CD4-positive, alpha-beta memory T cell (primary cell): ENCODE data around the gene SLC11A1. TPM values are rescaled to one million over a fixed set of nuclear protein-coding genes. Genes with fewer than 3 reads are reported as not detected.

Experiments
- CTCF ChIA-PET: fragments of 350-600 bp; sonication (Branson Sonifier 250); formaldehyde crosslinking; loops from one replicate; lab custom pipeline; 2021; ENCODE audit warnings: inconsistent platforms; ENCODE audit not compliant: partially characterized antibody; lab: Charles Lee
- POLR2A ChIA-PET: fragments of 350-600 bp; sonication (Branson Sonifier 250); formaldehyde crosslinking; loops from one replicate; lab custom pipeline; 2021; ENCODE audit not compliant: partially characterized antibody; lab: Charles Lee
- DNase-seq, 5 donors: peaks; one replicate each; pipeline versions ENCODE4 v3.0.0 to v3.0.0-alpha.2; 2020 to 2022; ENCODE audit warnings: mixed read lengths in 1 of 5
- H3K27ac ChIP-seq: one replicate; pipeline ENCODE4 v1.7.0; 2013; ENCODE audit warnings: low read depth, low read length
- H3K27me3 ChIP-seq: 2 replicates; pipeline ENCODE4 v1.7.0; 2013; ENCODE audit warnings: mild to moderate bottlenecking, low read length, moderate library complexity; ENCODE audit not compliant: insufficient read depth
- H3K36me3 ChIP-seq: 2 replicates; pipeline ENCODE4 v1.7.0; 2013; ENCODE audit warnings: mild to moderate bottlenecking, low read length, moderate library complexity; ENCODE audit not compliant: insufficient read depth
- H3K4me1 ChIP-seq: 2 replicates; pipeline ENCODE4 v1.7.0; 2013; ENCODE audit warnings: mild to moderate bottlenecking, low read length, moderate library complexity; ENCODE audit not compliant: insufficient read depth
- H3K4me3 ChIP-seq, 2 donors: one replicate each; pipeline ENCODE4 v1.7.0; 2013; ENCODE audit warnings: low read length in 2 of 2, mild to moderate bottlenecking in 1 of 2
- H3K9me3 ChIP-seq, 2 donors: one replicate each; pipeline ENCODE4 v1.7.0; 2013; ENCODE audit warnings: low read length in 2 of 2, control low read depth in 1 of 2; ENCODE audit not compliant: control insufficient read depth in 1 of 2
- H3K27ac Mint-ChIP-seq, 7 donors: one replicate each; pipeline ENCODE4 v1.8.0; 2020 to 2021; ENCODE audit warnings: mixed read lengths in 7 of 7, mild to moderate bottlenecking in 6 of 7, inconsistent platforms in 3 of 7, moderate library complexity in 3 of 7
- H3K27me3 Mint-ChIP-seq, 2 donors: one replicate each; pipeline ENCODE4 v1.8.0; 2020 to 2021; ENCODE audit warnings: mixed read lengths in 2 of 2
- H3K36me3 Mint-ChIP-seq, 2 donors: one replicate each; pipeline ENCODE4 v1.8.0; 2020 to 2021; ENCODE audit warnings: mixed read lengths in 2 of 2, inconsistent platforms in 1 of 2, mild to moderate bottlenecking in 1 of 2
- H3K4me1 Mint-ChIP-seq, 4 donors: one replicate each; pipeline ENCODE4 v1.8.0; 2020 to 2021; ENCODE audit warnings: mixed read lengths in 4 of 4, mild to moderate bottlenecking in 1 of 4
- H3K4me3 Mint-ChIP-seq, 8 donors: one replicate each; pipeline ENCODE4 v1.8.0; 2020 to 2021; ENCODE audit warnings: mixed read lengths in 8 of 8, mild to moderate bottlenecking in 7 of 8, moderate library complexity in 6 of 8, inconsistent platforms in 3 of 8
- H3K9me3 Mint-ChIP-seq, 8 donors: one replicate each; pipeline ENCODE4 v1.8.0; 2020 to 2021; ENCODE audit warnings: mixed read lengths in 8 of 8, mild to moderate bottlenecking in 5 of 8, inconsistent platforms in 3 of 8, moderate library complexity in 1 of 8
- intact Hi-C: fragments of 100-400 bp; cut with micrococcal nuclease; formaldehyde crosslinking; loops from one replicate; pipeline ENCODE4 v1.15.1; 2023
- polyA plus RNA-seq, 2 donors: library from polyadenylated mRNA; unstranded; fragments of 300-500 nt; fragmentation: Illumina TruSeq; gene quantifications; one replicate each; pipeline ENCODE4 v1.2.3, GENCODE V29; 2021
- total RNA-seq, 2 experiments: library from RNA; stranded (reverse); gene quantifications; one replicate each; pipeline ENCODE4 v1.2.3, GENCODE V29; 2021

The SLC11A1 gene
- total and polyA plus RNA-seq, 4 experiments from 2014 or later = 0.37 to 1.9 (median 1.1) TPM

DNA sequence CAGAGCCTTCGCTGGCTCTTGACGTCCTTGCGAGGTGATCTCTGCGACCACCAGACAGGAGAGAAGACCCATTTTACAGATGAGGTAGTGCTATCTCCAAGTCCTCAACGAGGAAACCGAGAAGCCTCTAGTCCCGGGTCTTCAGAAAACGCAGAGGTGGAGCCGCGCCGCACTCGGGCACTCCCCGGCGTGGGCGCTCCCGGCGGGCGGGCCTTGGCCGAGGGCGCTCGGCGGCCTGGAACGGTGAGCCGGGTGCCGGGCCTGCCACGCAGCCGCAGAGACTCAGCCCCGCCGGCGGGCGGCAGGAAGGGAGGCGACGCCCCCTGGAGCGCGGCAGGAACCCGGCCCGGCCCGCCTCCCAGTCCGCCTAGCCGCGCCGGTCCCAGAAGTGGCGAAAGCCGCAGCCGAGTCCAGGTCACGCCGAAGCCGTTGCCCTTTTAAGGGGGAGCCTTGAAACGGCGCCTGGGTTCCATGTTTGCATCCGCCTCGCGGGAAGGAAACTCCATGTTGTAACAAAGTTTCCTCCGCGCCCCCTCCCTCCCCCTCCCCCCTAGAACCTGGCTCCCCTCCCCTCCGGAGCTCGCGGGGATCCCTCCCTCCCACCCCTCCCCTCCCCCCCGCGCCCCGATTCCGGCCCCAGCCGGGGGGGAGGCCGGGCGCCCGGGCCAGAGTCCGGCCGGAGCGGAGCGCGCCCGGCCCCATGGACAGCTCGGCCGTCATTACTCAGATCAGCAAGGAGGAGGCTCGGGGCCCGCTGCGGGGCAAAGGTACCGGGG lies 17.5 kb downstream of the SLC11A1 start, which contains the start of gene CTDSP1:
CTDSP1 (plus strand) TSS at position 478 of the 776 bp plus-strand sequence; CDS start at position 701, 223 bp downstream.
- Mint-ChIP-seq H3K36me3 (peaks cover 6 to 38% of the 10 kb centered on the region in 2 donors), H3K27ac (peak within 1 kb of the TSS; percentile 89 to 100 (median 96)), H3K9me3 (peaks cover 0 to 3% (median 0%) of the 10 kb centered on the region in 8 donors), H3K4me3 (peak within 1 kb of the TSS; percentile 92 to 97 (median 94)), H3K4me1 (peaks cover 20 to 73% (median 50%) of the 10 kb centered on the region in 4 donors), H3K27me3 (no peaks in the 10 kb centered on the region)
- peaks cover 73% of the 10 kb centered on the region for H3K4me1 ChIP-seq
- H3K36me3 ChIP-seq = peaks cover 25% of the 10 kb centered on the region
- DNase-seq = peak; percentile 91 to 95 (median 92)
- no peaks in the 10 kb centered on the region for H3K9me3 ChIP-seq
- H3K4me3 ChIP-seq = peak within 1 kb of the TSS; percentile 29 to 97
- intact Hi-C loops = loop anchor here (1.0 to 5.0 kb wide), 6 partner anchors 67 to 853 kb away; partner anchors contain the start of genes ARPC2, BCS1L, CNPPD1 and RETREG2
- CTCF ChIA-PET = interaction anchor here (0.6 to 2.1 kb wide), 4 partner anchors 98 to 127 kb away, joined by 3 to 8 read pairs (median 4); no protein-coding TSS in a partner anchor
- peak within 1 kb of the TSS; percentile 89 for H3K27ac ChIP-seq
- no peaks in the 10 kb centered on the region for H3K27me3 ChIP-seq
- POLR2A ChIA-PET = interaction anchor here (0.7 to 4.3 kb wide), 21 partner anchors 16 to 778 kb away, joined by 3 to 26 read pairs (median 4); partner anchors contain the start of genes AAMP, CATIP, PNKD and TMBIM1

DNA sequence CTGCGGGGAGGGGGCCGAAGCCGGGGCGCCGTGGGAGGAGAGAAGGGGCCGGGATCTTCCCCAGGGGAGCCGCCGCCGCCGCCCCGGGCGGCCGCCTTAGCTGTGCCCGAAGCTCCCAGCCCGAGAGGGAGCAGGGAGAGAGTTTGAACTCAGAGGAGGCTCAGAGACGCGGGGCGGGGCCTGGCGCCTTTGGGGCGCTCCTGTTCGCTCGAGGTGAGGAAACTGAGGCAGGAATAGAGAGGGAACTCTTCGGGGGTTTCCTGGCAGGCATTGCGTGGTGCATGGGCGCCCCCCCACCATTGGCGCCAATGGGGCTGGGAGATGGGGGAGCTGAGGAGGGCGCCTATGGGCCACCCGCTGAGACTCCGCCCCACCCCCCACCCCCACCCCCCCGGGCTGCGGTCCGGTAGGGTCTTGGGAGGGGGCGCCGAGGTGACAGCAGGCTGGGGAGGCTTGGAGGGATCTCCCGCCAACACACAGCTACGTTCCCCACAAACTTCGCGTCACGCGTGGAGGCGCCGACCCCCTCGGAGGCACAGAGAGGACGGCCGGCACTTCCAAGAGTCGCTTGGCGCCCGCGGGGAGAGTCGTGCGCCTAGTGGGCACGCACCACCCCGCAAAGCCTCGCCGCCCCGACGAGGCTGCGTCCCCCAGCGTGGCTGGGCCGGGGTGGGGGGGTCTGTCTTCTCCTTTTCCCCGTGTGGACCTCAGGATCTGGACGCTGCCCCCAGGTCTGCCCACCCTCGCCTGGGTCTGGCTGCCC lies 18.3 kb downstream of the SLC11A1 start:
- peak overlapping the region; percentile 87 to 100 (median 94) for H3K27ac Mint-ChIP-seq
- intact Hi-C loops = loop anchor here (1.0 kb wide), 1 partner anchor 66 kb away; no protein-coding TSS in a partner anchor

GRCh38 chr2:218400930-218401881 lies 19.1 kb downstream of the SLC11A1 start:
- Histone ChIP-seq H3K4me1 (peaks cover 75% of the 10 kb centered on the region), H3K27ac (peak overlapping the region; percentile 72), H3K9me3 (no peaks in the 10 kb centered on the region), H3K27me3 (no peaks in the 10 kb centered on the region), H3K36me3 (peaks cover 25% of the 10 kb centered on the region), H3K4me3 (peak overlapping the region in 1 of 2 donors; percentile 57)
- CTCF ChIA-PET = interaction anchor here (0.6 to 2.1 kb wide), 8 partner anchors 45 to 247 kb away, joined by 3 to 8 read pairs (median 4); partner anchors contain the start of genes AAMP, CATIP and PNKD
- H3K27ac Mint-ChIP-seq = peak overlapping the region; percentile 42 to 100 (median 78)
- H3K9me3 Mint-ChIP-seq = peaks cover 0 to 1% (median 0%) of the 10 kb centered on the region in 8 donors
- peaks cover 6 to 50% of the 10 kb centered on the region in 2 donors for H3K36me3 Mint-ChIP-seq
- intact Hi-C loops = loop anchor here (1.0 kb wide), 1 partner anchor 65 kb away; no protein-coding TSS in a partner anchor
- no peaks in the 10 kb centered on the region for H3K27me3 Mint-ChIP-seq
- H3K4me3 Mint-ChIP-seq = peak overlapping the region; percentile 74 to 97 (median 88)
- peaks cover 22 to 75% (median 50%) of the 10 kb centered on the region in 4 donors for H3K4me1 Mint-ChIP-seq
- DNase-seq = no peak
- POLR2A ChIA-PET = interaction anchor here (0.7 to 4.3 kb wide), 20 partner anchors 26 to 260 kb away, joined by 3 to 26 read pairs (median 4); partner anchors contain the start of genes AAMP, PNKD and TMBIM1

More for the DNA sequence above, 18.3 kb downstream of the SLC11A1 start:
- Histone ChIP-seq H3K27me3 (no peaks in the 10 kb centered on the region), H3K27ac (peak overlapping the region; percentile 72), H3K9me3 (no peaks in the 10 kb centered on the region), H3K36me3 (peaks cover 25% of the 10 kb centered on the region), H3K4me1 (peaks cover 73% of the 10 kb centered on the region), H3K4me3 (peak overlapping the region in 1 of 2 donors; percentile 57)
- ChIA-PET CTCF (interaction anchor here (0.6 to 2.1 kb wide), 4 partner anchors 58 to 128 kb away, joined by 3 to 8 read pairs (median 4); no protein-coding TSS in a partner anchor), POLR2A (interaction anchor here (0.7 to 4.3 kb wide), 20 partner anchors 17 to 777 kb away, joined by 3 to 26 read pairs (median 4); partner anchors contain the start of genes AAMP, CATIP, PNKD and TMBIM1)
- Mint-ChIP-seq H3K9me3 (peaks cover 0 to 3% (median 0%) of the 10 kb centered on the region in 8 donors), H3K4me3 (peak overlapping the region; percentile 92 to 97 (median 94)), H3K27me3 (no peaks in the 10 kb centered on the region), H3K36me3 (peaks cover 6 to 45% of the 10 kb centered on the region in 2 donors), H3K4me1 (peaks cover 18 to 74% (median 49%) of the 10 kb centered on the region in 4 donors)
- DNase-seq = peak; percentile 34 to 65 (median 46)

- Mint-ChIP-seq H3K27me3 (no peaks in the 10 kb centered on the region), H3K4me1 (peaks cover 21 to 75% (median 49%) of the 10 kb centered on the region in 4 donors)
- peaks cover 73% of the 10 kb centered on the region for H3K4me1 ChIP-seq
These were observed 19.8 kb downstream of the SLC11A1 start for GRCh38 chr2:218401890-218402289.

GRCh38 chr2:218402491-218402901 lies 20.4 kb downstream of the SLC11A1 start:
- no peak for DNase-seq

More at GRCh38 chr2:218401890-218402289, 19.8 kb downstream of the SLC11A1 start:
- Histone ChIP-seq H3K9me3 (no peaks in the 10 kb centered on the region), H3K4me3 (no peak overlapping the region), H3K27ac (peak overlapping the region; percentile 72), H3K27me3 (no peaks in the 10 kb centered on the region), H3K36me3 (peaks cover 25% of the 10 kb centered on the region)
- DNase-seq = no peak
- H3K36me3 Mint-ChIP-seq = peaks cover 6 to 45% of the 10 kb centered on the region in 2 donors
- peak overlapping the region; percentile 74 to 97 (median 88) for H3K4me3 Mint-ChIP-seq
- peaks cover 0 to 1% (median 0%) of the 10 kb centered on the region in 8 donors for H3K9me3 Mint-ChIP-seq
- peak overlapping the region in 5 of 7 donors; percentile 37 to 100 (median 78) for H3K27ac Mint-ChIP-seq
- CTCF ChIA-PET = interaction anchor here (0.9 to 1.5 kb wide), 4 partner anchors 45 to 246 kb away, joined by 3 to 4 read pairs (median 4); partner anchors contain the start of genes AAMP, CATIP and PNKD
- intact Hi-C loops = no loop called here
- POLR2A ChIA-PET = interaction anchor here (0.7 to 4.3 kb wide), 7 partner anchors 35 to 259 kb away, joined by 3 to 26 read pairs (median 3); partner anchors contain the start of genes AAMP and PNKD

More at GRCh38 chr2:218402491-218402901, 20.4 kb downstream of the SLC11A1 start:
- Mint-ChIP-seq H3K27me3 (no peaks in the 10 kb centered on the region), H3K36me3 (peaks cover 6 to 43% of the 10 kb centered on the region in 2 donors), H3K9me3 (peaks cover 0 to 1% (median 0%) of the 10 kb centered on the region in 8 donors), H3K4me3 (peak overlapping the region in 6 of 8 donors; percentile 15 to 68 (median 43)), H3K27ac (peak overlapping the region in 3 of 7 donors; percentile 29 to 100 (median 48)), H3K4me1 (peaks cover 24 to 75% (median 49%) of the 10 kb centered on the region in 4 donors)
- no peak overlapping the region for H3K4me3 ChIP-seq
- no peaks in the 10 kb centered on the region for H3K9me3 ChIP-seq
- H3K27me3 ChIP-seq = no peaks in the 10 kb centered on the region
- peaks cover 25% of the 10 kb centered on the region for H3K36me3 ChIP-seq
- ChIA-PET POLR2A (interaction anchor here (0.6 to 4.3 kb wide), 4 partner anchors 112 to 256 kb away, joined by 3 to 26 read pairs (median 6); partner anchors contain the start of genes AAMP and PNKD), CTCF (interaction anchor here (1.5 to 2.2 kb wide), 2 partner anchors 64 to 132 kb away, joined by 4 to 5 read pairs; partner anchors contain the start of genes AAMP and PNKD)
- intact Hi-C loops = no loop called here
- H3K27ac ChIP-seq = no peak overlapping the region
- H3K4me1 ChIP-seq = peaks cover 73% of the 10 kb centered on the region
